ENCODE measurements around the gene TMEM204.

Gene TMEM204

DNA sequence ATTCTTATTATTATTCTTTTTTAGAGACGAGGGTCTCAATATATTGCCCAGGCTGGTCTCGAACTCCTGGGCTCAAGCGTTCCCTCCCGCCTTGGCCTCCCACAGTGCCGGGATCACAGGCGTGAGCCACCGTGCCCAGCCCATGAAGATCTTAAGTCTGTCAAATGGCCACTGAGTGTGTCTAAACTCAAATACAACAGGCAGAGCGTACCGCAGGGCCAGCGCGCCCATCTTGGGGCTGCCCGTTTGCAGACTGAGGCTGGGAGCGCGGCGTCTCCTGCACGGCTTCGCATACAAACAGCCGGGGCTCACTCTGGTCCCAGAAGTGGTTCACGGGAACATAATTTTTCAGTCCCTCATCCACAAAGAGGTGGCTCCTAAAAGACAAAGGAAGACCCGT lies 30.3 kb downstream of the TMEM204 start:
- ATAC-seq: no peak
- TF ChIP-seq TOX (CRISPR knock-in tag; IDR thresholded peaks at IDR 0.05; ENCODE audit: borderline replicate concordance) (no peak), RARB (CRISPR knock-in tag; IDR thresholded peaks at IDR 0.05) (no peak), ZFP3 (CRISPR knock-in tag; IDR thresholded peaks at IDR 0.05) (no peak), ZNF70 (CRISPR knock-in tag; IDR thresholded peaks at IDR 0.05) (no peak), SNAI2 (CRISPR knock-in tag; IDR thresholded peaks at IDR 0.05) (no peak), ARNTL (CRISPR knock-in tag; IDR thresholded peaks at IDR 0.05; ENCODE audit: borderline replicate concordance, low read depth) (no peak), GLIS3 (CRISPR knock-in tag; IDR thresholded peaks at IDR 0.05) (no peak), ESRRG (CRISPR knock-in tag; IDR thresholded peaks at IDR 0.05) (no peak), ZFP30 (CRISPR knock-in tag; IDR thresholded peaks at IDR 0.05) (no peak), ZNF8 (CRISPR knock-in tag; IDR thresholded peaks at IDR 0.05) (no peak), TCF4 (CRISPR knock-in tag; IDR thresholded peaks at IDR 0.05; ENCODE audit: borderline replicate concordance) (no peak), ISL1 (CRISPR knock-in tag; IDR thresholded peaks at IDR 0.05) (no peak), PPARA (CRISPR knock-in tag; IDR thresholded peaks at IDR 0.05; ENCODE audit: borderline replicate concordance) (no peak), CSDC2 (CRISPR knock-in tag; IDR thresholded peaks at IDR 0.05) (no peak)
- TF ChIP-seq, protein P1, sequence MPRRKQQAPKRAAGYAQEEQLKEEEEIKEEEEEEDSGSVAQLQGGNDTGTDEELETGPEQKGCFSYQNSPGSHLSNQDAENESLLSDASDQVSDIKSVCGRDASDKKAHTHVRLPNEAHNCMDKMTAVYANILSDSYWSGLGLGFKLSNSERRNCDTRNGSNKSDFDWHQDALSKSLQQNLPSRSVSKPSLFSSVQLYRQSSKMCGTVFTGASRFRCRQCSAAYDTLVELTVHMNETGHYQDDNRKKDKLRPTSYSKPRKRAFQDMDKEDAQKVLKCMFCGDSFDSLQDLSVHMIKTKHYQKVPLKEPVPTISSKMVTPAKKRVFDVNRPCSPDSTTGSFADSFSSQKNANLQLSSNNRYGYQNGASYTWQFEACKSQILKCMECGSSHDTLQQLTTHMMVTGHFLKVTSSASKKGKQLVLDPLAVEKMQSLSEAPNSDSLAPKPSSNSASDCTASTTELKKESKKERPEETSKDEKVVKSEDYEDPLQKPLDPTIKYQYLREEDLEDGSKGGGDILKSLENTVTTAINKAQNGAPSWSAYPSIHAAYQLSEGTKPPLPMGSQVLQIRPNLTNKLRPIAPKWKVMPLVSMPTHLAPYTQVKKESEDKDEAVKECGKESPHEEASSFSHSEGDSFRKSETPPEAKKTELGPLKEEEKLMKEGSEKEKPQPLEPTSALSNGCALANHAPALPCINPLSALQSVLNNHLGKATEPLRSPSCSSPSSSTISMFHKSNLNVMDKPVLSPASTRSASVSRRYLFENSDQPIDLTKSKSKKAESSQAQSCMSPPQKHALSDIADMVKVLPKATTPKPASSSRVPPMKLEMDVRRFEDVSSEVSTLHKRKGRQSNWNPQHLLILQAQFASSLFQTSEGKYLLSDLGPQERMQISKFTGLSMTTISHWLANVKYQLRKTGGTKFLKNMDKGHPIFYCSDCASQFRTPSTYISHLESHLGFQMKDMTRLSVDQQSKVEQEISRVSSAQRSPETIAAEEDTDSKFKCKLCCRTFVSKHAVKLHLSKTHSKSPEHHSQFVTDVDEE (CRISPR knock-in tag; IDR thresholded peaks at IDR 0.05): no peak
- TF ChIP-seq, protein P2, sequence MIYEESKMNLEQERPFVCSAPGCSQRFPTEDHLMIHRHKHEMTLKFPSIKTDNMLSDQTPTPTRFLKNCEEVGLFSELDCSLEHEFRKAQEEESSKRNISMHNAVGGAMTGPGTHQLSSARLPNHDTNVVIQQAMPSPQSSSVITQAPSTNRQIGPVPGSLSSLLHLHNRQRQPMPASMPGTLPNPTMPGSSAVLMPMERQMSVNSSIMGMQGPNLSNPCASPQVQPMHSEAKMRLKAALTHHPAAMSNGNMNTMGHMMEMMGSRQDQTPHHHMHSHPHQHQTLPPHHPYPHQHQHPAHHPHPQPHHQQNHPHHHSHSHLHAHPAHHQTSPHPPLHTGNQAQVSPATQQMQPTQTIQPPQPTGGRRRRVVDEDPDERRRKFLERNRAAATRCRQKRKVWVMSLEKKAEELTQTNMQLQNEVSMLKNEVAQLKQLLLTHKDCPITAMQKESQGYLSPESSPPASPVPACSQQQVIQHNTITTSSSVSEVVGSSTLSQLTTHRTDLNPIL (CRISPR knock-in tag; IDR thresholded peaks at IDR 0.05; ENCODE audit: low read depth): no peak
- TF ChIP-seq, protein P3, sequence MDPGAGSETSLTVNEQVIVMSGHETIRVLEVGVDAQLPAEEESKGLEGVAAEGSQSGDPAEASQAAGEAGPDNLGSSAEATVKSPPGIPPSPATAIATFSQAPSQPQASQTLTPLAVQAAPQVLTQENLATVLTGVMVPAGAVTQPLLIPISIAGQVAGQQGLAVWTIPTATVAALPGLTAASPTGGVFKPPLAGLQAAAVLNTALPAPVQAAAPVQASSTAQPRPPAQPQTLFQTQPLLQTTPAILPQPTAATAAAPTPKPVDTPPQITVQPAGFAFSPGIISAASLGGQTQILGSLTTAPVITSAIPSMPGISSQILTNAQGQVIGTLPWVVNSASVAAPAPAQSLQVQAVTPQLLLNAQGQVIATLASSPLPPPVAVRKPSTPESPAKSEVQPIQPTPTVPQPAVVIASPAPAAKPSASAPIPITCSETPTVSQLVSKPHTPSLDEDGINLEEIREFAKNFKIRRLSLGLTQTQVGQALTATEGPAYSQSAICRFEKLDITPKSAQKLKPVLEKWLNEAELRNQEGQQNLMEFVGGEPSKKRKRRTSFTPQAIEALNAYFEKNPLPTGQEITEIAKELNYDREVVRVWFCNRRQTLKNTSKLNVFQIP (CRISPR knock-in tag; IDR thresholded peaks at IDR 0.05; ENCODE audit: borderline replicate concordance, low read depth): no peak
- TF ChIP-seq, protein P4, sequence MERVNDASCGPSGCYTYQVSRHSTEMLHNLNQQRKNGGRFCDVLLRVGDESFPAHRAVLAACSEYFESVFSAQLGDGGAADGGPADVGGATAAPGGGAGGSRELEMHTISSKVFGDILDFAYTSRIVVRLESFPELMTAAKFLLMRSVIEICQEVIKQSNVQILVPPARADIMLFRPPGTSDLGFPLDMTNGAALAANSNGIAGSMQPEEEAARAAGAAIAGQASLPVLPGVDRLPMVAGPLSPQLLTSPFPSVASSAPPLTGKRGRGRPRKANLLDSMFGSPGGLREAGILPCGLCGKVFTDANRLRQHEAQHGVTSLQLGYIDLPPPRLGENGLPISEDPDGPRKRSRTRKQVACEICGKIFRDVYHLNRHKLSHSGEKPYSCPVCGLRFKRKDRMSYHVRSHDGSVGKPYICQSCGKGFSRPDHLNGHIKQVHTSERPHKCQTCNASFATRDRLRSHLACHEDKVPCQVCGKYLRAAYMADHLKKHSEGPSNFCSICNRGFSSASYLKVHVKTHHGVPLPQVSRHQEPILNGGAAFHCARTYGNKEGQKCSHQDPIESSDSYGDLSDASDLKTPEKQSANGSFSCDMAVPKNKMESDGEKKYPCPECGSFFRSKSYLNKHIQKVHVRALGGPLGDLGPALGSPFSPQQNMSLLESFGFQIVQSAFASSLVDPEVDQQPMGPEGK (CRISPR knock-in tag; IDR thresholded peaks at IDR 0.05; ENCODE audit: borderline replicate concordance): no peak

DNA sequence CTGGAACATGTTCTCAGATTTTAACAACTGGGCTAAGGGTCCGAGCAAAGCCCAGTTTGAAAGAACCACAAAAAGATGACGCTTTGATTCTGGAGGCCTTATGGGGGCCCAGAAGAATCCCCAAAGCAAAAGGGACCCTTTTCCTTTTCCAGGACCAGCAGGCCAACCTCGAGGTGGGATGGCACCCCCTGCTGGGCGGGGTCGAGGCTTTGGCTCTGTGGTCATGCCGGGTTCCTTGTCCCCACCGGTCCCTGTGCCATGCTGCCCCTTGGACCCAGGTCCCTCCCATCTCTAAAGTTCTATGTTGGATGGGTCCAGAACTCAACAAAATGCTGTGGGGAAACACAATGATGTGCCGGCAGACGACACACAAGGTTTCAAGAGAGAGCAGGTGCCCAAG lies 30.9 kb downstream of the TMEM204 start:
- no peak for ATAC-seq
- TF ChIP-seq, protein P2 (CRISPR knock-in tag; IDR thresholded peaks at IDR 0.05; ENCODE audit: low read depth): no peak
- TF ChIP-seq GLIS3 (CRISPR knock-in tag; IDR thresholded peaks at IDR 0.05) (no peak), CSDC2 (CRISPR knock-in tag; IDR thresholded peaks at IDR 0.05) (no peak), ZFP30 (CRISPR knock-in tag; IDR thresholded peaks at IDR 0.05) (no peak), ZNF8 (CRISPR knock-in tag; IDR thresholded peaks at IDR 0.05) (no peak), ZNF70 (CRISPR knock-in tag; IDR thresholded peaks at IDR 0.05) (no peak), ISL1 (CRISPR knock-in tag; IDR thresholded peaks at IDR 0.05) (no peak)
- TF ChIP-seq, protein P4 (CRISPR knock-in tag; IDR thresholded peaks at IDR 0.05; ENCODE audit: borderline replicate concordance): no peak
- TF ChIP-seq, protein P1 (CRISPR knock-in tag; IDR thresholded peaks at IDR 0.05): no peak
